Skin epidermis (tissue), 12 donors: Measurements from ENCODE around the gene PPP1R15B.

ENCODE experiments used
- H3K27ac ChIP-seq, 21 experiments: fragments of 200-600 bp; sonication (generic) in 11 of 21; one replicate each; pipeline ENCODE4 v1.5.0; 2020; ENCODE audit warnings: mild to moderate bottlenecking in 3 of 21, inconsistent platforms in 2 of 21, moderate library complexity in 2 of 21
- H3K4me3 ChIP-seq, 7 experiments: fragments of 200-600 bp; sonication (generic) in 2 of 7; one replicate each; pipeline ENCODE4 v1.5.0; 2020; ENCODE audit warnings: inconsistent platforms in 2 of 7, mild to moderate bottlenecking in 2 of 7, moderate library complexity in 1 of 7

The PPP1R15B gene

DNA sequence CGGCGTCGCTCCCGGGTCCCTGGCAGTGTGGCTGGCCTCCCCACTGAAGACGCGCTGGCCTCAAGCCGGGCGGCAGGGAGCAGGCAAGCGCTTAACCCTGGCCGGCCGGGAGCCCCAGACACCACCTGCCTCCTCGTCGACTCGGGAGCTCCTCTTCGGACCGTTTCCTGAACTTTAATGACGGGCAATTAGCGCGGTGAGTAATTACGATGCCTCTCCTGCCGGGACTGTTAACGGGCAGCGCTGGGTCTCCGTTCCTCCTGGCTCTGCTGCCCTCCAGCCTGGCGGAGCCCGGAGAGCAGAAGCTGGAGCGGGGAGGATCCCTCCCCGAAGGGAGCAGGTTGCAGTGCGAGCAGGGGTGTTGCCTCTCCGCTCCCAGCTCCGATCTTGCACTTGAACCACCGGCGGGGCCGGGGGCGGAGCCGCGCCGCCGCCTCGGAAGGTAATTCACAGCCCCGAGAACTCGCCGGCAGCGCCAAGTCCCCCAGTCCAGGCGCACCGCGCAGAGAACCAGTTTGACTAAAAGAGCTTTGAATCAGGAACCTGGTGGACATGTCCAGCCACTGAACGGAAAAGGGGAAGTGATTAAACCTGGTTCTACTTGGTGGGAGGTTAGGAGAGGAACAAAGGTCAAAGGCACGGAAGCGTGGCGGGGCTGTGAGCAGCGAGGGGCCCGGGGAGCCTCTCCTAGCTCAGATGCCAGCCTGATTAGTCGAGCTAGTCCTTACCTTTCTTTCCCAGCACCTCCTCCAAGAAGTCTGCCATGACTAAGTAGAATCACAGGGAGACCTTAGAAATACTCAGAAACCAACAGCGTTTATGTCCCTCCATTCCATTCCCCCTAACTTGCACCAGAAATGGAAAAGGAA is 33.6 kb downstream of the PPP1R15B start:
- H3K4me3 ChIP-seq: peak overlapping the region; percentile 28 to 40 (median 37)
- H3K27ac ChIP-seq: peak overlapping the region in 4 of 21 experiments; percentile 34 to 47 (median 42)

DNA sequence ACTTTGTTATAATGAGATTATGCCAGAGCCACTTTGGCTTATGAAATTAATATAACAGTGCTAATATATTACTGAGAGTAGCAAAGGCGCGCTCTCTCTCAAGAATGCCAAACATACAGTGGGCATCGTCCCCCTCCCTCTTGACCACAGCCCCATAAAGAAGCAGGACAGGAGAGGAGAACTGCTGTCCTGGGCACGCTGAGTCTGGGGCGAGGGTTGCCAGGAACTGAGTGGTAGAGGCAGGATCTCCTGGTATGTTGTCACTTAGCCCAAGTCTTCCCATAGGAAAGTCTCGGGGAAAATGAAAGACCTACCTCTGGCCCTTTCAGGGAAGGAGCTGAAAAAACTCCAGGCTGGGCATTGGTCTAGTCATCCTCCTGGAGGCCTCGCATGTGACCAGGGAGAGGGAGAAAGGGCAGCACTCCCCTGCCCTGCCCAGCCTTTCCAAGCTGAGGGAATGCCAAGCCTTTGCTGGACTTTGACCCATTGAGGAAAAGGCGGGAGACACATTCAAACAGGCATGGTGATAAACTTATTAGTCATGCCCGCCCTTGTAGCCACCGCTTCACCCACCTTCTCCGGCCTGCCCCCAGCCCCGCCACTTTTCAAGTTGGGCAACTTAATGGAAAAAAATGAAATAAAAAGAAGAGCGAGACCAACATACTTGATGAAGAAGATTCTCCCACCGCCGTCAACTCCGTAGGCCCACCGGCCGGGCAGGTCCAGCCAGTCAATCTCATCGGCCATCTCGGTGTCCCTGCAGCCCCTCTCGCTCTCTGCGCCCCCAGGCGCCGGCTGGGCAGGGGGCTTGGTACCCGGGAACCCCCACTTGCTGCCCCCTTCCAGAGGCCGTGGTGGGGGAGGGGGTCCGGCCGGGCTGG is 34.5 kb downstream of the PPP1R15B start:
- Histone ChIP-seq H3K4me3 (peak overlapping the region; percentile 28 to 40 (median 37)), H3K27ac (no peak overlapping the region)

DNA sequence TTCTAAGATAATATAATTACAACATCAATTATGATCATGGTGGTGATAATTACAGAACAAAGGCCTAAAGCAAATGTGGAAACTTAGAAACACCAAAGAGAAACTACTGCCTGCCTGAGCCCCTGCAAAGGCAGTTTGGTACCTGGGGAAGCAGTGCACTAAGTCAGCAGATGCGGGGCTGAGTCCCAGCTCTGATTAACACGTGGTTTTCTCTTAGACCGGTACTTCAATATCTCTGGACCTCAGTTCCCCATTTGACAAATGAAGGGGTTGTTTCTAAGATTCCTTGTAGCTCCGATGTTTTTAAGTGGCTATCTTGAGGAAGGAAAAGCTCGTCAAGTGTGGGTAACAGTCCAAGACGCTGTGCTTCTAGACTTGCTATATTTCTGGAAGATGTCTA is 35.2 kb downstream of the PPP1R15B start:
- H3K27ac ChIP-seq: no peak overlapping the region

DNA sequence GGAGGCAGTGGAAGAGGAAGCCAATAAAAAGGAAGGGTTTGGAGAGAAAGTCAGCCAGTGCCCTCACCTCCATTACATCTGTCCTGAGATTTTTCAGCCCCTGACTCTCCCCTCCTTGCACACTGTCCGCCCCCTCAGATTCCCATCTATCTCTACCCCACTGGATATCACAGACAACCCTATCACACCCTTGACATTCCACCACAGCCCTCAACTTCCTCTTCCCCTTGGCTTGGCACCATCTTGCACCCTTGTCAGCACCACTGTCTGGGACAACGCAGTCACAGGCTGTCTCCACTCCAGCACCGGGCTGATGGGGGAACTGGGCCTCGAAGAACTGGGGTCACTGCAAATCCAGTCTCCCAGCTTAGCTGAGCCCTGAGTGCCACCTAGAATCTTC is 37.7 kb downstream of the PPP1R15B start:
- no peak overlapping the region for H3K27ac ChIP-seq
- H3K4me3 ChIP-seq: no peak overlapping the region

More for the DNA sequence above, 35.2 kb downstream of the PPP1R15B start:
- no peak overlapping the region for H3K4me3 ChIP-seq

DNA sequence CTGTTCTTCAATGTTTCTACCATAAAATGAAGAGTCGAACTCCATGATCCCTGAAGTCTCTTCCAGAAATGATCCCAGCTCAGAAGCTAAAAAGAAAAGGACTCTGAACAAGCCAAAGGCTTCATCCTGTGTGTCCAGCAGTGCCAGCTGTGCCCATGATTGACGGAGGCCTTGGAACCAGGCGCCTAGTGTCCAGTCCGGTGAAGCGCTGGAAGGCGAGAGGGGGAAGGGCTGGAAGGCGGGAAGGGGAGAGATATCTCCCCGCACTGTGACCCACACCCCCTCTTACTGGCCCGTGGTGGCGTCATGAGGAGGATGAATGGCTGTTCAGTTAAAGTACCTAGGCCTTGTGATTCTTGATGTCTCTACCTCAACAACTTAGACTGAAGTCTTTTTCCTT is 41.4 kb downstream of the PPP1R15B start:
- no peak overlapping the region for H3K4me3 ChIP-seq
- no peak overlapping the region for H3K27ac ChIP-seq

DNA sequence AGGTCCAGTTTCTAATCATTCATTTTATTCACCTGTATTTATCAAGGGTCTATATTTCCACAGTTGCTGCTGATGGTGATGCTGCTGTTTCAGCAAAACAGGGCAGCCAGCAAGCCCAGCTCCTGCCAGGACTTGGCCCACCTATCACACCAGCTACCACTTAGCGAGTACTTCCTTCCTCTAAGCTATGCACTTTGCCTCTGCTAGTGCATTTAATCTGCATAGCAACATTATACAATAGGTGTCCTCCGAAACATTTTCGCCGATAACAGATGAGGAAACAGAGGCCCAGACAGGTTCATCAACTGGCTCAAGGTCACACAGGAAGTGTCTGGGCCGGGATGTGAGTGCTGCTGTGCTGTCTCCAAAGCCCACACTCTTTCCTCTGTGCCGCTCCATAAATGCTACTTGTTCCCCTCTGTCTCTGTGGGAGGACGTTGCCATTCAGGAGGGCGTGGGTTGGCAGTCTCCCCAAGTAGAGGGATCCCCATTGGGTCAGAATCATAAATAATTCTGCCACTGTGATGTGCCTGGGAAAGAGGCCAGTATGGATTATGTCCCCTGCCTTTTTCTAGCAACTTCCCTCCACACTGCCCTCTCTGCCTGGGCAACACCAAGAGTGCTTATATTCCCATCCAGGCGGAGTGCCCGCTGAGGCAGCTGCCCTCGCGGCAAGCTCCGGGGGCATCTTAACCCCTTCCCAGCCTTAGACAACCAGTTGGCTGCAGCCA is 42.5 kb downstream of the PPP1R15B start:
- H3K4me3 ChIP-seq: no peak overlapping the region
- H3K27ac ChIP-seq: no peak overlapping the region

DNA sequence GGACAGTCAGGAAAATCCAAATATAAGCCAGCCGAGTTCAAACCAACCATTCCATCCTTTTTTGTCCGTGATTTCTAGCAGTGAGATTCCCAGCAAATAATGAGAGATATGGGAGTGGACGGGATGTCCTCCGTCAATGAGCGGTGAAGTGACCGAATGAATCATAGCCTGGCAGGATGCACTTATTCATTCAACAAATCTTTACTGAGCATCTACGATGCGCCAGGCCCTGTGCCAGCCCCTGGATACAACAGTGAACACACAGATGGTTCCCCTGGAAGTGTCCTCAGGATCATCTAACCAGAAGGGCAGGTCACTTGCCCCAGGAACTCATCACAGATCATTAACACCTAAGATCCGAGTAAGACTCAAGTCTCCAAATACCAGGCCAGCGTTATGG is 43.7 kb downstream of the PPP1R15B start:
- no peak overlapping the region for H3K4me3 ChIP-seq
- no peak overlapping the region for H3K27ac ChIP-seq

DNA sequence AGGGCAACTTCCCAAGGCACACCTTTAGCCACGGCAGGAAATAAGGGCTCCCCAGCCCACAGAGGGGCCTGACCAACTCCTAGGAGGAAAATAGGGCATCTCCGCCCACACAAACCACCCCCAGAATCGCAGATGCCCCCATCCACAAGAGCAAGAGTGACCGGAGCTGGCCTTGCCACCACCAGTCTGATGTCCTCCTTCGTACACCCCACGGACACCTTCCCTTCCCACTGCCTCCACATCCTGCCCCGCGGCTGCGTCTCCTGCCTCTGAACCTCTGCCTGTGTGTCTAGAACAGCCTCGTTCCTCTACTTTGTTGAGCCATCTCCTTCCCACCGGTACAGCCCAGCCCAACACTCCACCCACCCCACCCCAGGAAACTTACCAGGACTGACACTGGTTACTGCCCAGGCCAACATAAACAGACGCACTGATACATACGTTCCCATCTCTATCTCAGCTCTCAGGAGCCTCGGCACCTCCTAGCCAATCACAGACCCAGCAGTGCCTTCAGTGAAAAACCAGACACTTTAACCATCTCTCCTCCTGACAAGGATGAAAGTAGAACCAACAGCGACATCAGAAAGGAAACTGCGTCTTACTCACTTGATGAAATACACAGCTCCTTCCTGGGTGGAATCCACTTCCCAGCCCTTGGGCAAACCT is 44.3 kb downstream of the PPP1R15B start:
- H3K4me3 ChIP-seq: no peak overlapping the region
- no peak overlapping the region for H3K27ac ChIP-seq

DNA sequence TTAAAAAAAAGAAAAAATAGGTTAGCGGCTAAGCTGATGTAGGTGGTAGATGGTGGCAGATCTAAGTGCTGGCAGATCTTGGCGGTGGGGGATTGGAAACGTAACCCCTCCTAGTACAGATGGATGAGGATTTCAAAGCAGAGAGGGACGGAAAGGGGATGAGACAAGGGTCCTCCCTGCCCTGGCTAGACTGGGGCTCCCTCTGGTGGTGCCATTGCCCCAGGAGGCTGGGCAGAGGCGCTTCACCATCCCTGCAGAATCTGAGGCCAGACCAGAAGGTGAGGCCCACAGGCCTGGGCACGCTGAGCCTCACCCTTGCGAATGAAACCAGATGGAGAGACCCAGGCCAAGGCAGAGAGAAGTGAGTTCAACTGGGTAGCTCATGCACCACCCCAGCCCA is 44.9 kb downstream of the PPP1R15B start:
- Histone ChIP-seq H3K4me3 (no peak overlapping the region), H3K27ac (no peak overlapping the region)

DNA sequence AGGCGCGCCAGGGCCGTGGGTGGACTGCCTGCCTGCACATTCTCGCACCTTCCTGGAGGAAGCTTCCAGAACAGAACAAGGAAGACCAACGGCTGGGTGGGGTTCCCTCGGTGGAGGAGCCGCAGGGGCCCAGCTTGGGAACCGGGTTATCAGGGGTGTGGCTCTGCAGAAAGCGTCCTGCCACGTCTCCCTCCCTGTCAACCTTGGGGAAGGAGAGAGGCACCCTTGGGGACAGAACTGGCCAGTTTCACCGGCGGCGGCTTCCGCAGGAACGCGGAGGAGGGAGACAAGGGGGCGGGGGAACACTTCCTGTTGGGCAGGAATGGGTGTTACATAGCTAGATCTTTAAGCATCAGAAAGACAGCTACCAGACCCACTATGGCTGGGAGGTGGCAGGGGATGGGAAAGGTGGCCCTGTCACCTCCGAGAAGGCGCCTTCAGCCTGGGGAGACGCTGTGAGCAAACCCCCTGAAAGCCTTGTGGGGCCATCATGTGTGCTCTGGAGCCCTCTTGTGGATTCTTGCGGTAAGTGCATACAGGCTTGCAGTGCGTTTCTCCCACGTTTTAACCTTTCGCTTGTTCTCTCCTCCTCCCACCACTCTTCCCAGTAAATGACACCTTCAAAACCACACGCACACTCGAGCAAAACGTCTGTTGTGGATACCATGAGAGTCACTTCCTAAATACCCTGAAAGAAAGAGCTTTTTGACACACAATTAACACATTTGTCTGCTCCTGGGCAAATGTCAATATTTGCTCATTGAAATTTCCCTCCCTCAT is 48.1 kb downstream of the PPP1R15B start:
- peak overlapping the region in 16 of 21 experiments; percentile 5 to 74 (median 54) for H3K27ac ChIP-seq
- H3K4me3 ChIP-seq: peak overlapping the region; percentile 10 to 46 (median 32)

DNA sequence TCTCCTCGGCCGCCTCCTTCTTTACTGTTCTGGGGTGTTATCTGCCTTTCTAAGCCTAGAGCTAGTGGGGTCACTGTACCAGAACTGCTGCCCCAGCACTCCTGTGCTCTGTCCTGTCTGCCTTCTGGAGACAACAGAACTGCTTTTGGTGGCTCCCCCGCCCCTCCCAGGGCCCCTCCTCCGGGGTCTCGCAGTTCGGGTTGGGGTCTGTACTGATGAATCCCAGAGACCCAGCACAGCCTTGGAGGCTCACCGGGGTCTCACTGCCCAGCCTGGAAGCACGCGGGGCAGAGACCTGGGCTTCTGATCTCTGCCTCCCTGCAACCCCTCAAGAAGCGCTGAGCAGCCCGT is 48.7 kb downstream of the PPP1R15B start:
- H3K4me3 ChIP-seq: peak overlapping the region in 6 of 7 experiments; percentile 23 to 46 (median 34)
- peak overlapping the region in 16 of 21 experiments; percentile 5 to 74 (median 54) for H3K27ac ChIP-seq

DNA sequence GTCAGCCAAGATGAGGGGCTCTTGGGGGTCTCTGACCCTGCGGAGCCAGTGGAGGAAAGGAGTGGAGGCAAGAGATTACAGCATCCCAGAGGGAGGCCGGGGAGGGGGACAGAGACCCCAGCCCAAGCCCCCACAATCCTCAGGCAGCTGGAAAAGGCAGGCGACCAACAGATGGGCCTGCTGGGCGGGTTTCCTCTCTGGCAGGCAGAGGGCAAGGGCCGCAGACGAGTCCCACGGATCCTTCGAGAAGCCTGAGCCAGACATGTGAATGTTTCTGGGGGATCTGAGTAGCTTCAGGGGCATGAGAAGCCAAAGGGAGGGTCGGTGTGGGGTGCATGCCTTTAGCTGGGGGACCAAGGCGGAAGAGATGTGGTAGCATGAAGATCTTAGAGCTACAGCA is 49.8 kb downstream of the PPP1R15B start:
- no peak overlapping the region for H3K27ac ChIP-seq
- H3K4me3 ChIP-seq: no peak overlapping the region

DNA sequence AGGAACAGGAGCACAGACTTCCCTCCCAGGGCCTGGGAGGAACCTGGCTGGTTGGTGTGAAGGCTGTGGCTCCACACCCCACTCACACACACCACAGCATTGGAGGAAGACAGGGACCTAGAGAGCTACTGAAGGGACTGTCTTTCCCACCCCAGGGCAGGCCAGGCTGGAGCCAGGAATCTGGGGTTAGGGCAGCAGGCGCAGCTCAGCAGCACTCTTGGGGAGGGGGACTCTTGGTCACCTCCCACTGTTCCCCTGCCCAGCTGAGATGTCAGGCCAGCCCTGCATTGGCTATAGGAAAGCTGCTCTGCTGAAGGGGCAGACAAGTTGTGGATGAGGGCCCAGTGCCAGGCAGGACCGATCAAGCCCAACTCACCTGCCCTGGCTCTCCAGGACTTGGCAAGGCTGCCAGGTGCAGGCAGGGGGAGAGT is 50.3 kb downstream of the PPP1R15B start:
- H3K27ac ChIP-seq: no peak overlapping the region
- no peak overlapping the region for H3K4me3 ChIP-seq

DNA sequence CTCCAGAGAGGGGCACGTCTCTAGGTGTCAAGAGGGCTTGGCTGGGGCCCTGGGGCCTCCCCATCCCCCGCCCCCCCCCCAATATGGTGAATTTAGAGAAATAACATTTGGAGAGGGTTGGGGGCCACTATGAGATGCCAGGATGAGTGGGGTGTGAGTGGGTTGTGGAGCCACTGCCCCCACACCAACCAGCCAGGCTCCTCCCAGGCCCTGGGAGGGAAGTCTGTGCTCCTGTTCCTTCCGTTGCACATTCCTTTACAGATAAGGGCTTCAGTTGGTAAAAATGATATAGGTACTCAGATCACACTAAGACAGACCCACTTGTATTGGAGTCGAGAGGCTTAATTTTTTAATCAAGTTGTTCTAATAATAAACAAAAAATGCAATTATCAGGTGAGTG is 51.3 kb downstream of the PPP1R15B start:
- Histone ChIP-seq H3K4me3 (no peak overlapping the region), H3K27ac (no peak overlapping the region)

DNA sequence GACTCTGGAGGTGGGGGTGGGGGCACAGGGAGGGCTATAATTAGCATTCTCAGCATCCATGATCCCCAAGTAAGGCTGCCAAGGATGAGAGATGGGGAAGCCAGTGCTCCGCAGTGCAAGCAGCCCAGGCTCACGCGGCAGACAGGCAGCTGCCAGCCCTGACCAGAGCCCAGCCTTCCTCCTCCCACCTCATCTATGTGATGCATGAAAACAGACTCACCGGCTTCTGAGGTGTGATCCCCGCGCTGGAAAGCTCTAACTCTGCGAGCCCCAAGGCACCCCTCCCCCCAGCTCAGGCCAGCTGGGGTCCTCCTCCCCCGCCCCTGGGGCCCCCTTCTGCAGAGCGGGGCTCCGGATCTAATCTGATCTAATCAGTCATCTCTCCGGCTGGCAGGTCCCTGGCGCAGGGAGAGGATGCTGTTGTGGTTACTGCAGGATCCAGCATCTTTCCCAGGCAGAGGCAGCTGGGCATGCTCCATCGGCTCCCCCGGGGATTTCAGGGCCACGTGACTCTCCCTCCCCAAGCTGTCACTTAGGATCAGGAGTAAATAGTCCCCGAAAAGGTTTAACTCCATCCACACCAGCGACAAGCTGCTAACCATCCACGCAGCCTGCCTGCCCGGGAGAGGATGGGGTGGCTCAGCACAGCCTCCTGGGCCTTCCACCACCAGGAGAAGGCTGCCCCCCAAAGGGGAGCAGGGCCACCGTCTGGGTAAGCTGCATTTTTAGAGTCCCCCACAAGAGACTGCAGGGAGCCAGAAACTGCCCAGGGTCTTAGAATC is 52.0 kb downstream of the PPP1R15B start, which contains the start of gene PLEKHA6:
TSS of gene PLEKHA6 (minus strand) at position 456 of the 782 bp plus-strand sequence. CDS start 86,202 bp downstream, outside the sequence.
- Histone ChIP-seq H3K27ac (no peak within 1 kb of the TSS), H3K4me3 (no peak within 1 kb of the TSS)

DNA sequence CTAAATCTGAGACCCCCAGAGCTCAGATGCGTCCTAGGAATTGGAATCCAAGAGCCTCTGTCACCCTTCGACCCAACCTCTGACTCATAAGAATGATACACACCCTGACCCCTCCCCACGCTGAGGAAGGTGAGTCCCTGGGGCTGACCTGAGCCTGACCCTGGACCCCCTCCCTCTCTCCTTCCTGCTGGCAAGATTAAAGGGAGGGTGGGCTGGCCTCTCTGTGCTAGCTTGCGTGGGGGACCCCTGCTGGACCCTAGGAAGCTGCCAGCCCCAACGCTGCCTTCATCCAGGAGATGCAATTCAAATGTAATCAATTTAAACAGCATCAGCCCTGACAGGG is 52.5 kb downstream of the PPP1R15B start:
- Histone ChIP-seq H3K27ac (no peak overlapping the region), H3K4me3 (no peak overlapping the region)

DNA sequence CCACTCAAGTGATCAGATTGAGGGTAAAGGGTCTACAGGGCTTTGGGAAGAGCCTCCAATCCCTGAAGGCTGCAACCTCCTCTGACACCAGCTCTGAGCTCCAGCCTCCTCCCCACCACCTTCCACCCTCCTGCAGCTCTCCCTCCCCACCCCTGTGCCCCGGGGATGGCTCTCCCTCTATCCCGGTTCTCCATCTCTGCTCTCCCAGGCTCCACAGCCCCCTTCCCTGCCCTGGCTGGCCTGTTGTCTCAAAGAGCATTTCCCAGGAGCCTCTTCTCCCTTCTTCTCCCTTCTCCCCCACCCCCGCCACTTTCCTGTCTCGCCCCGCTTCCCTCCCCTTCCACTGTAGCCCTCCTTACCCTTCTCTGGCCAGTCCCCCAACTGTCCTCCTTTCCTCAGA is 53.0 kb downstream of the PPP1R15B start:
- no peak overlapping the region for H3K27ac ChIP-seq
- no peak overlapping the region for H3K4me3 ChIP-seq
